Stimulated activated CD4-positive, alpha-beta T cell treated with anti-CD3 and anti-CD28 coated beads, TNF-alpha, amount 100 ng/mL, for 48 hours (primary cell): Measurements from ENCODE around the gene MKRN1.
"Not testable (repeated sequence)": the region's sequence is repeated elsewhere in the genome, so short reads cannot be mapped to it uniquely, and the experiment has no call there.

ENCODE experiments used
- DNase-seq, 3 donors: peaks; one replicate each; pipeline ENCODE4 v3.0.0-alpha.2; 2020; ENCODE audit warnings: low read depth in 3 of 3

The MKRN1 gene

GRCh38 chr7:140484951-140485499, 5.7 kb upstream of the MKRN1 start:
- no peak for DNase-seq

- DNase-seq = no peak
These were observed 5.2 kb upstream of the MKRN1 start for GRCh38 chr7:140484479-140484878.

- DNase-seq = no peak
These were observed 407 bp upstream of the MKRN1 start for GRCh38 chr7:140479739-140480084.

GRCh38 chr7:140478246-140479061, 851 bp downstream of the MKRN1 start:
- peak in 1 of 3 donors; percentile 20 for DNase-seq

GRCh38 chr7:140476698-140477261, 2.5 kb downstream of the MKRN1 start:
- no peak for DNase-seq

- DNase-seq = peak in 1 of 3 donors; percentile 36
These were observed 3.5 kb downstream of the MKRN1 start for GRCh38 chr7:140475747-140476333.

- no peak for DNase-seq
These were observed 16.2 kb downstream of the MKRN1 start for GRCh38 chr7:140463111-140463510.

GRCh38 chr7:140458916-140459315, 20.4 kb downstream of the MKRN1 start:
- DNase-seq = no peak

GRCh38 chr7:140458201-140458600, 21.1 kb downstream of the MKRN1 start:
- DNase-seq = no peak

GRCh38 chr7:140456551-140457051, 22.7 kb downstream of the MKRN1 start:
- no peak for DNase-seq

- DNase-seq = no peak
These were observed 23.6 kb downstream of the MKRN1 start for GRCh38 chr7:140455743-140456142.

- DNase-seq = no peak
These were observed 24.7 kb downstream of the MKRN1 start for GRCh38 chr7:140454657-140455015.

- DNase-seq = not testable (repeated sequence)
These were observed 25.3 kb downstream of the MKRN1 start for GRCh38 chr7:140453785-140454656.

- DNase-seq = no peak
These were observed 26.0 kb downstream of the MKRN1 start for GRCh38 chr7:140453273-140453672.

GRCh38 chr7:140451716-140452115, 27.6 kb downstream of the MKRN1 start:
- no peak for DNase-seq

GRCh38 chr7:140448781-140449480, 30.4 kb downstream of the MKRN1 start:
- no peak for DNase-seq

- DNase-seq = no peak
These were observed 31.5 kb downstream of the MKRN1 start for GRCh38 chr7:140447841-140448240.

GRCh38 chr7:140446467-140446866, 32.8 kb downstream of the MKRN1 start:
- no peak for DNase-seq

- DNase-seq = no peak
These were observed 37.8 kb downstream of the MKRN1 start for GRCh38 chr7:140441519-140441918.

GRCh38 chr7:140440593-140440992, 38.7 kb downstream of the MKRN1 start:
- DNase-seq = no peak

- no peak for DNase-seq
These were observed 39.9 kb downstream of the MKRN1 start for GRCh38 chr7:140439359-140439758.
